Psoas muscle (tissue), 8 donors: ENCODE data around the gene TMEM184A. TPM values are rescaled to one million over a fixed set of nuclear protein-coding genes. Genes with fewer than 3 reads are reported as not detected.

Experiments
- ATAC-seq, 4 donors: fragments of 200-7000 bp; cut with Tn5 transposase; one replicate each; pipeline ENCODE4 v1.9.1; 2020; ENCODE audit warnings: moderate library complexity in 3 of 4, mild to moderate bottlenecking in 2 of 4
- DNase-seq, 2 donors: peaks; one replicate each; pipeline ENCODE4 v3.0.0-alpha.2; 2020
- H3K27ac ChIP-seq: fragments of 200-600 bp; one replicate; pipeline ENCODE4 v1.8.0; 2022
- H3K27me3 ChIP-seq, 3 donors: fragments of 200-600 bp in 1 of 3; one replicate each; pipeline versions ENCODE4 v1.6.1 to v1.8.0; 2013 to 2022; ENCODE audit warnings: low read length in 2 of 3, mild to moderate bottlenecking in 2 of 3, moderate library complexity in 1 of 3; ENCODE audit not compliant: insufficient read depth in 3 of 3
- H3K36me3 ChIP-seq, 2 donors: fragments of 200-600 bp in 1 of 2; one replicate each; pipeline versions ENCODE4 v1.6.1 to v1.8.0; 2013 to 2022; ENCODE audit warnings: low read depth in 1 of 2, mild to moderate bottlenecking in 1 of 2, moderate library complexity in 1 of 2; ENCODE audit not compliant: insufficient read depth in 1 of 2
- H3K4me1 ChIP-seq: fragments of 200-600 bp; one replicate; pipeline ENCODE4 v1.8.0; 2022
- H3K4me3 ChIP-seq: fragments of 200-600 bp; one replicate; pipeline ENCODE4 v1.8.0; 2022; ENCODE audit warnings: mild to moderate bottlenecking
- H3K9me3 ChIP-seq: fragments of 200-600 bp; one replicate; pipeline ENCODE4 v1.8.0; 2022
- CTCF ChIP-seq: fragments of 200-600 bp; IDR thresholded peaks from one replicate; pipeline ENCODE4 v1.8.0; 2022; ENCODE audit warnings: antibody characterized with exemption
- WGBS, 3 donors: extraction: QIAGEN DNeasy Blood & Tissue Kit; methylation state at CpG; one replicate each; pipeline versions ENCODE4 v1.1.6 to v1.1.7; 2013; 5-methylcytosine and 5-hydroxymethylcytosine counted together
- intact Hi-C, 2 donors: fragments of 100-400 bp; cut with DNase I; formaldehyde crosslinking; loops; one replicate each; pipeline versions ENCODE4 v1.11.0 to v1.14.2; 2022
- polyA plus RNA-seq, 3 donors: library from polyadenylated mRNA; stranded (reverse); fragments of 200-250 nt; gene quantifications; one replicate each; pipeline ENCODE4 v1.2.3, GENCODE V29; 2013
- total RNA-seq, 4 donors: library from RNA; stranded (reverse); fragmentation: NEBNext Ultra II Directional in 2 of 4; extraction: Animal tissue kit (Norgen Biotek cat#: 25700) in 2 of 4; gene quantifications; one replicate each; pipeline versions ENCODE4 v1.2.1 to v1.2.4, GENCODE V29; 2021 to 2023
- donor health status: healthy with polysubstance abuse.
- donor health status: DM: no; HTN: no; CAD: no; lungs with moderate emphysema.
- donor health status: Bipolar disorder and iron deficiency.
- donor health status: healthy.
- donor health status: DM: yes; HTN: yes; CAD: no.
- donor health status: DM: no; HTN: no; CAD: no.
- donor health status: DM: no; HTN: no; CAD: no.
- donor health status: DM: yes; HTN: yes; CAD: no.

The TMEM184A gene
- total and polyA plus RNA-seq, 7 donors, result 0.40 to 6.0 (median 2.8) TPM

DNA sequence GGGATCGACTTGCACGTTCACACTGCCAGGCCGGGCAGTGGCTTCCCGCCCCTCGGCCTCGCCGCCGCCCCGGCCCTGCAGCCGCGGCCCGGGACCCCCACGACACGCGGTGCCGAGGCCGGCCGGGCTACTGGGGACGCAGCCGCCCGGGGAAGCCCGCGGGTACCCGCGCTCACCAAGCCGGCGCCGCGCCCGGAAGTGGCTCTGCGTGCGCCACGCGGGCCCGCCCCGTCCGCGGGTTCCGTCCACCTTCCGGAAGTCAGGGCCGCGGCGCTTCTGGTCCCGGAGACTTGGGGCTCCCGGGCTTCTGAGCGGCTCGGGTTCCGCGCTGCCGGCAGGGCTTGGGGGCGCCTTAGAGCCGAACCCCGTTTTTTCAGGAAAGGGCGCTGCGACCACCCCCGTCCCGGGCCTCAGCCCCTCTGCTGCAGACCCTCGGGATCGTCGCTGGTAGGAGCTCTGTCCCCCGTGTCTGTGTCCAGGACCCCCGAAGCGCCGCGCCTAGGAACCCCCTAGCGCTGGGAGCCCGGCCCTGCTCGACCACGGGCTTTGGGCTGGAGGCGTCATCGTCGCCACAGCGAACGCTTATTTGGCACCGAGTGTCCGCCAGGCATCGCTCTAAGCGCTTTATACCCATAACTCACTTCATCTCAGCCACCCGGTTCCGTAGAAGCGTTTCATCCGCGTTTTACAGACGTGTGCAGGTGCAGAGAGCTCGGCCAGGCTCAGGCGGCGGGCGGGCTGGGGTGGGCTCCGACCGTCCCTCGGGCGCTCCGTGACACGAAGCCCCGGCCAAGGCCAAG, 14.0 kb upstream of the TMEM184A start, which contains the start of gene PSMG3:
Gene PSMG3 (minus strand): TSS at position 200 of the 800 bp plus-strand sequence. CDS start 693 bp downstream, outside the sequence.
- peak; percentile 29 for TF ChIP-seq CTCF
- intact Hi-C loops, result loop anchor here in 1 of 2 donors (5.0 kb wide), 1 partner anchor 38 kb away; the partner anchor contains the start of gene MAFK
- H3K27me3 ChIP-seq, result no peaks in the 10 kb centered on the region
- 1% methylated on average over 59 to 95 of the region's 95 CpGs for WGBS, 3 donors
- DNase-seq (peak; percentile 95), ATAC-seq (peak; percentile 88 to 95 (median 94))
- peaks cover 34% of the 10 kb centered on the region for H3K4me1 ChIP-seq
- peak within 1 kb of the TSS; percentile 94 for H3K4me3 ChIP-seq
- H3K27ac ChIP-seq, result peak within 1 kb of the TSS; percentile 95
- no peaks in the 10 kb centered on the region for H3K9me3 ChIP-seq
- H3K36me3 ChIP-seq, result peaks cover 0 to 29% of the 10 kb centered on the region in 2 donors

GRCh38 chr7:1569440-1569832, 13.4 kb upstream of the TMEM184A start:
- H3K4me1 ChIP-seq, result peaks cover 34% of the 10 kb centered on the region
- TF ChIP-seq CTCF, result no peak
- ATAC-seq (no peak), DNase-seq (peak in 1 of 2 donors; percentile 50)
- peaks cover 0 to 31% of the 10 kb centered on the region in 2 donors for H3K36me3 ChIP-seq
- no peaks in the 10 kb centered on the region for H3K27me3 ChIP-seq
- intact Hi-C loops, result loop anchor here in 1 of 2 donors (5.0 kb wide), 1 partner anchor 37 kb away; the partner anchor contains the start of gene MAFK
- H3K27ac ChIP-seq, result peak overlapping the region; percentile 95
- H3K9me3 ChIP-seq, result no peaks in the 10 kb centered on the region
- H3K4me3 ChIP-seq, result peak overlapping the region; percentile 94
- WGBS, 3 donors, result 18 to 25% (median 20%) methylated on average over 27 of the region's 27 CpGs

DNA sequence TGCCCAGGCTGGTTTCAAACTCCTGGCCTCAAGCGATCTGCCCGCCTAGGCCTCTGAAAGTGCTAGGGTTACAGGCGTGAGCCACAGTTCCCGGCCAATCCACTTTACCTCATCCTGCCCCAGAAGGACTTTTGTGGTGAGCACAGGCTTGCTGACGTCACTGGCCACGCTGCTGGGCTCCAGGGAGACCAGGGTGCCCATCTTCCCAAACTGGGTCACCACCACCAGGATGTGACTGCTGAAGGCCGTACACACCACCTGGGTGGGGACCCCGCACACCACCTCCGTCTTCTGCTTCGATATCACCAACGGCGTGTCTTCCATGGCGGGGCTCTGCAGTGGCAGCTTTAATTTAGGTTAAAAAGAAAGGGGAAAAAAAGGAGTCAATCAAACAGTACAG, 13.0 kb upstream of the TMEM184A start:
- ATAC-seq, result no peak
- Histone ChIP-seq H3K36me3 (peaks cover 0 to 31% of the 10 kb centered on the region in 2 donors), H3K9me3 (no peaks in the 10 kb centered on the region), H3K4me1 (peaks cover 34% of the 10 kb centered on the region), H3K27ac (peak overlapping the region; percentile 95), H3K27me3 (no peaks in the 10 kb centered on the region), H3K4me3 (peak overlapping the region; percentile 94)
- intact Hi-C loops, result loop anchor here in 1 of 2 donors (5.0 kb wide), 1 partner anchor 37 kb away; the partner anchor contains the start of gene MAFK
- DNase-seq, result peak in 1 of 2 donors; percentile 58
- TF ChIP-seq CTCF, result no peak
- 66 to 84% (median 68%) methylated on average over 12 to 13 of the region's 13 CpGs for WGBS, 3 donors

GRCh38 chr7:1567896-1568510, 12.0 kb upstream of the TMEM184A start:
- peaks cover 34% of the 10 kb centered on the region for H3K4me1 ChIP-seq
- H3K36me3 ChIP-seq, result peaks cover 0 to 31% of the 10 kb centered on the region in 2 donors
- no peaks in the 10 kb centered on the region for H3K27me3 ChIP-seq
- no peak for TF ChIP-seq CTCF
- intact Hi-C loops, result loop anchor here in 1 of 2 donors (5.0 kb wide), 1 partner anchor 36 kb away; the partner anchor contains the start of gene MAFK
- H3K27ac ChIP-seq, result peak overlapping the region; percentile 95
- H3K4me3 ChIP-seq, result peak overlapping the region; percentile 94
- 45 to 71% (median 49%) methylated on average over 17 of the region's 17 CpGs for WGBS, 3 donors
- no peaks in the 10 kb centered on the region for H3K9me3 ChIP-seq
- ATAC-seq (peak in 3 of 4 donors; percentile 13 to 29 (median 25)), DNase-seq (peak in 1 of 2 donors; percentile 63)
